GM13976 (cell line): ENCODE data around the gene CGB2.
"Not testable (repeated sequence)": the region's sequence is repeated elsewhere in the genome, so short reads cannot be mapped to it uniquely, and the experiment has no call there.

ENCODE experiments used
- DNase-seq: peaks from one replicate; pipeline ENCODE4 v3.0.0; 2012; ENCODE audit warnings: low spot score
- CTCF ChIP-seq: IDR thresholded peaks from 2 replicates; pipeline ENCODE4 v1.5.1; 2012; ENCODE audit warnings: borderline replicate concordance, mild to moderate bottlenecking; ENCODE audit not compliant: insufficient read depth; ENCODE audit errors: extremely low read depth, missing control alignments, control extremely low read depth
- in situ Hi-C: fragments of 300-500 bp; cut with MboI; formaldehyde crosslinking; loops from one replicate; pipeline ENCODE4 v1.12.0; 2022; ENCODE audit warnings: low sequenced_read_pairs, mixed read lengths, inconsistent platforms; ENCODE audit not compliant: unreplicated experiment

CGB2 gene

GRCh38 chr19:49042177-49042576 lies 10.5 kb downstream of the CGB2 start:
- in situ Hi-C loops: no loop called here
- DNase-seq: no peak
- no peak for TF ChIP-seq CTCF

- in situ Hi-C loops: not testable (repeated sequence)
Observed at GRCh38 chr19:49042666-49043065, 11.0 kb downstream of the CGB2 start.

DNA sequence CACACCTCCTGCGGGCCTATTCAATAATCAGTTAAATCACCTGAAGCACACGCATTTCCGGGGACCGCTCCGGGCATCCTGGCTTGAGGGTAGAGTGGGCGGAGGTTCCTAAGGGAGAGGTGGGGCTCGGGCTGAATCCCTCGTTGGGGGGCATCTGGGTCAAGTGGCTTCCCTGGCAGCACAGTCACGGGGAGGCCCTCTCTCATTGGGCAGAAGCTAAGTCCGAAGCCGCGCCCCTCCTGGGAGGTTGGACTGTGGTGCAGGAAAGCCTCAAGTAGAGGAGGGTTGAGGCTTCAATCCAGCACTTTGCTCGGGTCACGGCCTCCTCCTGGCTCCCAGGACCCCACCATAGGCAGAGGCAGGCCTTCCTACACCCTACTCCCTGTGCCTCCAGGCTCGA lies 11.9 kb downstream of the CGB2 start, which contains the start of gene CGB5:
CGB5 (plus strand) TSS at position 301 of the 400 bp plus-strand sequence. CDS start 362 bp downstream, outside the sequence.
- DNase-seq, in situ Hi-C loops: not testable (repeated sequence)

More at GRCh38 chr19:49042666-49043065, 11.0 kb downstream of the CGB2 start:
- DNase-seq: not testable (repeated sequence)

DNA sequence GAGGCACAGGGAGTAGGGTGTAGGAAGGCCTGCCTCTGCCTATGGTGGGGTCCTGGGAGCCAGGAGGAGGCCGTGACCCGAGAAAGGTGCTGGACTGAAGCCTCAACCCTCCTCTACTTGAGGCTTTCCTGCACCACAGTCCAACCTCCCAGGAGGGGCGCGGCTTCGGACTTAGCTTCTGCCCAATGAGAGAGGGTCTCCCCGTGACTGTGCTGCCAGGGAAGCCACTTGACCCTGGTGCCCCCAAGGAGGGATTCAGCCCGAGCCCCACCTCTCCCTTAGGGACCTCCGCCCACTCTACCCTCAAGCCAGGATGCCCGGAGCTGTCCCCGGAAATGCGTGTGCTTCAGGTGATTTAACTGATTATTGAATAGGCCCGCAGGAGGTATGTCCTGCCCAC lies 17.3 kb downstream of the CGB2 start, which contains the start of gene CGB8:
CGB8 (minus strand) TSS at position 101 of the 400 bp plus-strand sequence. CDS start 372 bp downstream, outside the sequence.
- DNase-seq, in situ Hi-C loops: not testable (repeated sequence)

DNA sequence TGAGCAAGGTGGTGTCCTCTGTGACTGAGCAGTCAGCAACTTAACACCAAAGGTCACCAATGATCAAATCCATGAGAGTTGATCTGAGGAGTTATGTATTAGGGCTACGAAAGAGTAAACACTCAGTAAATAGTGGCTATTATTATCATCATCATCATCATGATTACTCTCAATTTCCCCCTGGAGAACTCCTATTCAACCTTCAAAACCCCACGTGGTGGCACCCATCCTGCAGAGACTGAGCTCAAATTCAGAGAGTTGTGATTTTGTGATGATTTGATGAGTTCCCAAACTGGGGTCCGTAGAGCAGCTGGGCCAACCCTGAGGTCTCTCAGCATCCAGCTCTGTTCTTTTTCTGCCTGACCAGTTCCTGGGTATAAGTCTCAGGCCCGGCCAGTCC lies 18.1 kb downstream of the CGB2 start:
- DNase-seq, in situ Hi-C loops: not testable (repeated sequence)

- DNase-seq, in situ Hi-C loops: not testable (repeated sequence)
Observed at GRCh38 chr19:49050376-49051033, 18.8 kb downstream of the CGB2 start.

DNA sequence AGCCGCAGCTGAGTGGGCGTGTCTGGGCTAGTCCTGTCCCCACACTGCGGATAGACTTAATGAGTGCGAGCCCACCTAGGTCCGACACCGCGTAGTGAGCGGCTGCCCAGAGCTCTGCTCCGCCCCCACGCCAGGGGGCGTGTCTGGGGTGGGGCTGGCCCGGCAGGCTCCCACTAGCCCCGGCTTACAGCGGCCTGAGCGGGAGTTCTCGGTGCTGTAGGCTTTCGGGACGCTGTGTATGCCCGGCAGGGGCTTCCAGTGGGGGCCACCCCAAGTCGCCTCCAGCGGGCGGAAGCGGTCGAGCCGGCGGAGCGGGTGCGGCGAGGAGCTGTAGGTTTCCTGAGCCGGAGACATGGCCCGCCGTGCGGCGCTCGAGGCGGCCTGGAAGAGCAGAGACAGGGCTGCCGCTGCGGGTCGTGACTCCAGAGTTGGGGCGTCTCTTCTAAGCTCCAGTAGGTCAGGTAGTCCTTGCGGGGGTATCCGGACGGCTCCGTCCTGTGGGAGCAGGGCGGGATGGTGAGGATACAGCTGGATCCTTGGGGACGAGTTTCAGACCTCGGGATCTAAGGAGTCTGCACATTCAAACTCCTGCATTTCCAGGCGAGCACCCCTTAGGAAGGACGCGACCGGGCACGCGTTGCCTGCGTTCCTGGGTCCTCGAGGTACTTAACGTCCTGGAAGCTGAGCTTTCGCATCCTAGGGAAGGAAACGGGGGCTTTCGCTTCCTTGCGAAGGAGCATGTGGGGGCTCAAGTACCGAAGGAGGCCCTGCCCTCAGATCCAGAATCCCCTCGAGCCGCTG lies 24.6 kb downstream of the CGB2 start:
- in situ Hi-C loops: no loop called here
- DNase-seq: peak; percentile 88
- TF ChIP-seq CTCF: no peak

- in situ Hi-C loops: not testable (repeated sequence)
- DNase-seq: peak; percentile 29
Observed at GRCh38 chr19:49056902-49057596, 25.4 kb downstream of the CGB2 start.

- in situ Hi-C loops: no loop called here
- no peak for TF ChIP-seq CTCF
- DNase-seq: peak; percentile 61
Observed at GRCh38 chr19:49057636-49058234, 26.0 kb downstream of the CGB2 start, which contains the start of gene CGB7. CGB7 (minus strand) TSS chr19:49057749; CDS start chr19:49055375, 2,374 bp downstream.
